Gastroesophageal sphincter (tissue), 3 donors: ENCODE data around the gene TMEM272.

Experiments used
- POLR2A ChIP-seq, 2 donors: fragments of 450-650 bp; IDR thresholded peaks; one replicate each; pipeline ENCODE4 v1.6.1; 2017; ENCODE audit warnings: antibody characterized with exemption in 2 of 2, mild to moderate bottlenecking in 2 of 2, moderate library complexity in 1 of 2
- POLR2AphosphoS5 ChIP-seq: sonication (generic); formaldehyde crosslinking; IDR thresholded peaks from one replicate; pipeline ENCODE4 v1.6.1; 2017; ENCODE audit warnings: antibody characterized with exemption
- TF ChIP-seq, protein P1 (sequence below), 4 experiments: fragments of 200-600 bp in 2 of 4; fragments of 450-650 bp in 2 of 4; sonication (generic) in 1 of 4; IDR thresholded peaks; one replicate each; pipeline ENCODE4 v1.5.1; 2017 to 2019; ENCODE audit warnings: antibody characterized with exemption in 4 of 4, mild to moderate bottlenecking in 2 of 4, moderate library complexity in 2 of 4

GRCh38 chr13:51833980-51834379, 11.0 kb downstream of the TMEM272 start:
- TF ChIP-seq, protein P1, sequence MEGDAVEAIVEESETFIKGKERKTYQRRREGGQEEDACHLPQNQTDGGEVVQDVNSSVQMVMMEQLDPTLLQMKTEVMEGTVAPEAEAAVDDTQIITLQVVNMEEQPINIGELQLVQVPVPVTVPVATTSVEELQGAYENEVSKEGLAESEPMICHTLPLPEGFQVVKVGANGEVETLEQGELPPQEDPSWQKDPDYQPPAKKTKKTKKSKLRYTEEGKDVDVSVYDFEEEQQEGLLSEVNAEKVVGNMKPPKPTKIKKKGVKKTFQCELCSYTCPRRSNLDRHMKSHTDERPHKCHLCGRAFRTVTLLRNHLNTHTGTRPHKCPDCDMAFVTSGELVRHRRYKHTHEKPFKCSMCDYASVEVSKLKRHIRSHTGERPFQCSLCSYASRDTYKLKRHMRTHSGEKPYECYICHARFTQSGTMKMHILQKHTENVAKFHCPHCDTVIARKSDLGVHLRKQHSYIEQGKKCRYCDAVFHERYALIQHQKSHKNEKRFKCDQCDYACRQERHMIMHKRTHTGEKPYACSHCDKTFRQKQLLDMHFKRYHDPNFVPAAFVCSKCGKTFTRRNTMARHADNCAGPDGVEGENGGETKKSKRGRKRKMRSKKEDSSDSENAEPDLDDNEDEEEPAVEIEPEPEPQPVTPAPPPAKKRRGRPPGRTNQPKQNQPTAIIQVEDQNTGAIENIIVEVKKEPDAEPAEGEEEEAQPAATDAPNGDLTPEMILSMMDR (IDR thresholded peaks at IDR 0.05): no peak
- TF ChIP-seq POLR2A (IDR thresholded peaks at IDR 0.05) (no peak), POLR2AphosphoS5 (no peak)
